SH-SY5Y (cell line): Measurements from ENCODE around the gene SAP30L.

Experiments
- GATA2 ChIP-seq: IDR thresholded peaks from 2 replicates; pipeline ENCODE4 v1.6.1; 2011; ENCODE audit warnings: mild to moderate bottlenecking, low read depth, low read length
- GATA3 ChIP-seq: IDR thresholded peaks from 2 replicates; pipeline ENCODE4 v1.6.1; 2011; ENCODE audit warnings: low read depth, mild to moderate bottlenecking, low read length, moderate library complexity

GRCh38 chr5:154480847-154481246 is 35.0 kb downstream of the SAP30L start:
- no peak for TF ChIP-seq GATA3
- no peak for TF ChIP-seq GATA2
